ENCODE data around the gene SPSB1. TPM values are rescaled to one million over a fixed set of nuclear protein-coding genes. Genes with fewer than 3 reads are reported as not detected.

Gene SPSB1
- total RNA-seq, 1 experiment from 2014 or later: 18.2 TPM

GRCh38 chr1:9273177-9273576, 19.5 kb upstream of the SPSB1 start:
- CTCF ChIA-PET: no interaction called here
- no peaks in the 10 kb centered on the region for H3K27me3 ChIP-seq (replicated peaks; ENCODE audit: control insufficient read depth, insufficient read depth, low read length)
- Mint-ChIP-seq H3K4me1 (ENCODE audit: low read depth, unreplicated experiment) (peaks cover 8% of the 10 kb centered on the region), H3K9me3 (ENCODE audit: unreplicated experiment) (no peaks in the 10 kb centered on the region), H3K27ac (ENCODE audit: unreplicated experiment) (no peak overlapping the region), H3K4me3 (ENCODE audit: unreplicated experiment) (no peak overlapping the region), H3K27me3 (ENCODE audit: insufficient read depth, unreplicated experiment) (no peaks in the 10 kb centered on the region), H3K36me3 (ENCODE audit: insufficient read depth, unreplicated experiment) (no peaks in the 10 kb centered on the region)
- no TSS peak for BruUV-seq (replicated peaks)
- POLR2A ChIA-PET: no interaction called here
- H3K36me3 ChIP-seq (ENCODE audit: control insufficient read depth, insufficient read depth, low read length): no peaks in the 10 kb centered on the region
- H3K4me1 ChIP-seq: no peaks in the 10 kb centered on the region
- H3K9me3 ChIP-seq: no peaks in the 10 kb centered on the region
- H3K4me3 ChIP-seq (ENCODE audit: low read depth, low read length): no peak overlapping the region
- intact Hi-C loops (cut with micrococcal nuclease; ENCODE audit: unreplicated experiment): no loop called here
- DNase-seq: no peak
- TF ChIP-seq, protein P1, sequence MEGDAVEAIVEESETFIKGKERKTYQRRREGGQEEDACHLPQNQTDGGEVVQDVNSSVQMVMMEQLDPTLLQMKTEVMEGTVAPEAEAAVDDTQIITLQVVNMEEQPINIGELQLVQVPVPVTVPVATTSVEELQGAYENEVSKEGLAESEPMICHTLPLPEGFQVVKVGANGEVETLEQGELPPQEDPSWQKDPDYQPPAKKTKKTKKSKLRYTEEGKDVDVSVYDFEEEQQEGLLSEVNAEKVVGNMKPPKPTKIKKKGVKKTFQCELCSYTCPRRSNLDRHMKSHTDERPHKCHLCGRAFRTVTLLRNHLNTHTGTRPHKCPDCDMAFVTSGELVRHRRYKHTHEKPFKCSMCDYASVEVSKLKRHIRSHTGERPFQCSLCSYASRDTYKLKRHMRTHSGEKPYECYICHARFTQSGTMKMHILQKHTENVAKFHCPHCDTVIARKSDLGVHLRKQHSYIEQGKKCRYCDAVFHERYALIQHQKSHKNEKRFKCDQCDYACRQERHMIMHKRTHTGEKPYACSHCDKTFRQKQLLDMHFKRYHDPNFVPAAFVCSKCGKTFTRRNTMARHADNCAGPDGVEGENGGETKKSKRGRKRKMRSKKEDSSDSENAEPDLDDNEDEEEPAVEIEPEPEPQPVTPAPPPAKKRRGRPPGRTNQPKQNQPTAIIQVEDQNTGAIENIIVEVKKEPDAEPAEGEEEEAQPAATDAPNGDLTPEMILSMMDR (IDR thresholded peaks at IDR 0.05; ENCODE audit: insufficient read depth in 1 of 2, low read depth in 1 of 2, low read length in 1 of 2, severe bottlenecking in 1 of 2, unreplicated experiment in 1 of 2): no peak

DNA sequence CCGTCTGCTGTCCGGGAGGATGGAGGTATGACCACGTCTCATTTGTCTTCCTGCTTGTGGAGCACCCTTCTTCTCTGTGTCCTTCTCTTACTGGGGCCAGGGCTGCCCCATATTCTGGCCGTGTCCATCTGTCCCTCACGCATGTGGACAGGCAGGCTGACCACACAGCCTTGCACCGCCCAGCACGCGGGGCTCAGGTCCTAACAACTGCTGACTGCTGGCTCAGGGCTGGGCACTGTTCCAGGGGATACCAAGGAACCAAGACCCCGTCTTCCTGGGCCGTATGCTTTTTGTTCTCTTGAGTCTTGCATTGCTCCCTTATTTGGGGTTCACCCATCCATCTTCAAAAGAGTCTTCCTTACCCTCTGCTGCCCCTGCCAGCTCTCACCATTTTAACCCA, 17.5 kb upstream of the SPSB1 start:
- ChIA-PET POLR2A (no interaction called here), CTCF (interaction anchor here (0.6 kb wide), 1 partner anchor 175 kb away, joined by 3 read pairs; no protein-coding TSS in a partner anchor)
- no peaks in the 10 kb centered on the region for H3K36me3 Mint-ChIP-seq (ENCODE audit: insufficient read depth, unreplicated experiment)
- no peak overlapping the region for H3K27ac Mint-ChIP-seq (ENCODE audit: unreplicated experiment)
- BruUV-seq (replicated peaks): no TSS peak
- no peak overlapping the region for H3K4me3 Mint-ChIP-seq (ENCODE audit: unreplicated experiment)
- Histone ChIP-seq H3K4me1 (peaks cover 7% of the 10 kb centered on the region; the same call in 1 of the 2 replicates), H3K36me3 (ENCODE audit: control insufficient read depth, insufficient read depth, low read length) (no peaks in the 10 kb centered on the region), H3K4me3 (ENCODE audit: low read depth, low read length) (no peak overlapping the region), H3K27me3 (replicated peaks; ENCODE audit: control insufficient read depth, insufficient read depth, low read length) (no peaks in the 10 kb centered on the region), H3K9me3 (no peaks in the 10 kb centered on the region)
- intact Hi-C loops (cut with micrococcal nuclease; ENCODE audit: unreplicated experiment): no loop called here
- TF ChIP-seq, protein P1 (IDR thresholded peaks at IDR 0.05; ENCODE audit: insufficient read depth in 1 of 2, low read depth in 1 of 2, low read length in 1 of 2, severe bottlenecking in 1 of 2, unreplicated experiment in 1 of 2): no peak
- no peaks in the 10 kb centered on the region for H3K9me3 Mint-ChIP-seq (ENCODE audit: unreplicated experiment)
- H3K4me1 Mint-ChIP-seq (ENCODE audit: low read depth, unreplicated experiment): peaks cover 20% of the 10 kb centered on the region
- no peaks in the 10 kb centered on the region for H3K27me3 Mint-ChIP-seq (ENCODE audit: insufficient read depth, unreplicated experiment)
- no peak for DNase-seq

- Mint-ChIP-seq H3K4me3 (ENCODE audit: unreplicated experiment) (no peak overlapping the region), H3K4me1 (ENCODE audit: low read depth, unreplicated experiment) (peaks cover 20% of the 10 kb centered on the region), H3K9me3 (ENCODE audit: unreplicated experiment) (no peaks in the 10 kb centered on the region), H3K27ac (ENCODE audit: unreplicated experiment) (no peak overlapping the region), H3K36me3 (ENCODE audit: insufficient read depth, unreplicated experiment) (no peaks in the 10 kb centered on the region), H3K27me3 (ENCODE audit: insufficient read depth, unreplicated experiment) (no peaks in the 10 kb centered on the region)
- BruUV-seq (replicated peaks): no TSS peak
- H3K4me3 ChIP-seq (ENCODE audit: low read depth, low read length): no peak overlapping the region
- no peaks in the 10 kb centered on the region for H3K36me3 ChIP-seq (ENCODE audit: control insufficient read depth, insufficient read depth, low read length)
- no peaks in the 10 kb centered on the region for H3K9me3 ChIP-seq
- TF ChIP-seq, protein P1 (IDR thresholded peaks at IDR 0.05; ENCODE audit: insufficient read depth in 1 of 2, low read depth in 1 of 2, low read length in 1 of 2, severe bottlenecking in 1 of 2, unreplicated experiment in 1 of 2): no peak
- H3K27me3 ChIP-seq (replicated peaks; ENCODE audit: control insufficient read depth, insufficient read depth, low read length): no peaks in the 10 kb centered on the region
- DNase-seq: no peak
- ChIA-PET POLR2A (no interaction called here), CTCF (interaction anchor here (0.6 kb wide), 2 partner anchors 84 to 175 kb away, joined by 3 read pairs; no protein-coding TSS in a partner anchor)
- H3K4me1 ChIP-seq: peaks cover 7% of the 10 kb centered on the region; the same call in 1 of the 2 replicates
- intact Hi-C loops (cut with micrococcal nuclease; ENCODE audit: unreplicated experiment): no loop called here
Measured at GRCh38 chr1:9275567-9276034, 17.1 kb upstream of the SPSB1 start.

Data from Caco-2 (cell line).